ENCODE measurements around the gene TMEM40.
"Not testable (repeated sequence)": the region's sequence is repeated elsewhere in the genome, so short reads cannot be mapped to it uniquely, and the experiment has no call there.

TMEM40 gene

GRCh38 chr3:12775970-12776369 lies 16.9 kb upstream of the TMEM40 start:
- DNase-seq (ENCODE audit: low spot score), result not testable (repeated sequence)

DNA sequence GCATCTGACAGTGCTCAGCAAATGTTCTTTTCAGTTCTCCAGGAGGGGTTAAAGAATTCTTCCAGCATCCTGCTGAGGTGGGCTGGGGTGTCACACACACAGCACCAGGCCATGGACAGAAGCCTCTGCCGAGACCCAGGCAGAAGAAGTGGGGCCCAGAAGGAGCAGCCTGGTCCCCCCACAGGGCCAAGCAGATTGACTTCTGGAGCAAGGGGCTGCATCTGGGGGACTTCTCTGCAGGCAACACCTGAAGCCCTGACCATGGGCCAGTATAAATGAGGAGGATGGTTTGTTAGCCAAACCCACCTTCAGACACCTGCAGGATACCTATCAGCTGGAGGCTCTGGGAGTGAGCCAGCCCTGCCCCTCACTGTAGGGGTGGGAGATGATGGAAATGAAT lies 16.2 kb upstream of the TMEM40 start:
- DNase-seq (ENCODE audit: low spot score), result no peak

- DNase-seq (ENCODE audit: low spot score), result no peak
Observed at GRCh38 chr3:12774619-12775018, 15.6 kb upstream of the TMEM40 start.

DNA sequence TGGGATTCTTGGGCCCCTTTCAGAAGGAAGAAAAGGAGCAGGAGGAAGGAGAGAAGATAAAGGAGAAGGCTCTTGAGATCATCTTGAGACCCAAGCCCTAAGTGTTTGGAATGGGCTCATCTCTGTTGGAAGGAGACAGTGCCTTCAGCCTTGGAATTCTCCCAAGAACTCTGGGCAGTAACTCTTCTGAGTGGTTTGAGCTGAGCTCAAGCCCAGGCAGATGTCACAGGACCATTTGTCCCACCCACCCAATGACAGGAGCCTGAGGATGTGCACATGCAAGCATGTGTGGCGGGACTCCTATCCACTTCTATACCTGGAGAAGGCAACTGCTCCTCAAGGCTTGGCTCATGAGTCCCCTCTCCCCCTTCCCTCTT lies 14.6 kb upstream of the TMEM40 start:
- no peak for DNase-seq (ENCODE audit: low spot score)

DNA sequence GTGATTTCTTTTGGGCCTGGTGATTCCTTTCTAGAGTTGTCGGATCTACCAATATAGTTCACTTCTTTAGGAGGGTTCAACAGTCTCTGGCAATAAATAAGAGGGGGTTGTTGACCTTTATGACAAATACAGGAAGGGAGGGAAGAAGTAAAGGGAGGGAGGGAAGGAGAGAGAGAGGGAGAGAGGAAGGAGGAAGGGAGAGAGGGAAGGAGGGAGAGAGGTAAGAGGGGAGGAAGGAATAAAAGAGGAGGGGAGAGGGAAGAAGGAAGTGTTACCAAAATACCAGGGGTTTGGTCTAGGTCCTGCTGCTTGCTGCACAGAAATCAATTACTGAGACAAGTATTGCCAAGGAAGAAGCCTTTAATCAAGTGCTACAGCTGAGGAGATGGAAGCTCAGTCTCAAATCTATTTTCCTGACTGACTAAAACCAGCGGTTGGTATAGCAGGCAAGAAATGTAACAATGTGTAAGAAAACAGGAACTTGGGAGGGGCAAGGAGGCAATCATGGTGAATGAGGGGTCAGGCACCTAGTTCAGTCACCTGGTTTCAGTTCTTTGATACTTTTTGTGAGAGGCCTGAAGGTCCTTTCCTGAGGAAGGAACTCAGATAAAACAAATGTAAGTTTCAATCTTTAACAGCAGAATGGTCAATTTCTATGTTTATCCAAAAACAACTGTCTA lies 14.1 kb upstream of the TMEM40 start:
- DNase-seq (ENCODE audit: low spot score), result no peak

DNA sequence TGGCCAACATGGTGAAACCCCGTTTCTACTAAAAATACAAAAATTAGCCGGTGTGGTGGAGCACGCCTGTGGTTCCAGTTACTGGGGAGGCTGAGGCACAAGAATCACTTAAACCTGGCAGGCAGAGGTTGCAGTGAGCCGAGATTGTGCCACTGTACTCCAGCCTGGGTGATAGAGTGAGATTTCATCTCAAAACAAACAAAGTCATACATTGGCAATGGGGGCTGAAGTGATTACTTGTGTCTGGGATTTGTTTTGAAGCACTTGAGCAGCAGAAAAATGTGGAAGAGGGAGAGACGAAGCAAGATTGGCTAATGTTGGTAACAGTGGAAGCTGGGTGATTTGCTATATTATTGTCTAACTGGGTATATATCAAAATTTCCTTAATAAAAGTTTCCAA lies 13.4 kb upstream of the TMEM40 start:
- DNase-seq (ENCODE audit: low spot score), result no peak

GRCh38 chr3:12771236-12771635 lies 12.2 kb upstream of the TMEM40 start:
- DNase-seq (ENCODE audit: low spot score), result no peak

DNA sequence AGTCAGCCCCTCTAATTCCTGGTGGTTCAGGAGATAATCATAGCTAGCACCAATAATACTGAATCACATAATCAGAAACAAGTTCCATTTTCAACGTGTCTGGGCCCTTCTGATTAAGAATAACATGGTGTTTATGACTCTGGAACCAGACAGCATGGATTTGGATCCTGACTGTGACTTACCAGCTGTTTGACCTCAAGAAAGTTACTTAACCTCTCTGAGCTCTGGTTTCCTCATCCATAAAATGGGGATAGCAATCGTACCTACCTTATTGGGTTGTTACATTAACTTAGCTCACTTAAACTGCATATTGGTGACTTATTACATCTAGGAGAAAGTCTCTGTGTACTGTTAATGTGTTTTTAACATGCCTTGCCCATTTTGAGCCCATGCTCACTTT lies 10.7 kb upstream of the TMEM40 start:
- DNase-seq (ENCODE audit: low spot score), result no peak

GRCh38 chr3:12768579-12769527 lies 9.8 kb upstream of the TMEM40 start:
- no peak for DNase-seq (ENCODE audit: low spot score)

DNA sequence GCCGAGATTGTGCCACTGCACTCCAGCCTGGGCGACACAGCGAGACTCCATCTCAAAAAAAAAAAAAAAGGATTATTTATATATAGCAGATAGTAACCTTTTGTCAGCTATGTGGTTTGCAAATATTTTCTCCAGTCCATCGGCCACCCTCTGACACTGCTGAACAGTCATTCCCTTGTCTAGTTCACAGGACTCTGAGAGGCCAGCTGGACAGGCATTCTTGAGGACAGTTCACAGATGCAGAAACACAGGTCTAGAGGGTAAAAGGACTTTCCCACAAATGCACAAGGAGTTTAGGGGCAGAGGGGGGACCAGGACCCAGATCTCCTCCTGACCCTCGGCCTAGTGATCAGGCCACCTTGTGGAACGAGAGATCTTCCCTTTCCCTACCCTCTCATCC lies 7.5 kb upstream of the TMEM40 start:
- no peak for DNase-seq (ENCODE audit: low spot score)

- no peak for DNase-seq (ENCODE audit: low spot score)
Observed at GRCh38 chr3:12764171-12764776, 5.2 kb upstream of the TMEM40 start.

DNA sequence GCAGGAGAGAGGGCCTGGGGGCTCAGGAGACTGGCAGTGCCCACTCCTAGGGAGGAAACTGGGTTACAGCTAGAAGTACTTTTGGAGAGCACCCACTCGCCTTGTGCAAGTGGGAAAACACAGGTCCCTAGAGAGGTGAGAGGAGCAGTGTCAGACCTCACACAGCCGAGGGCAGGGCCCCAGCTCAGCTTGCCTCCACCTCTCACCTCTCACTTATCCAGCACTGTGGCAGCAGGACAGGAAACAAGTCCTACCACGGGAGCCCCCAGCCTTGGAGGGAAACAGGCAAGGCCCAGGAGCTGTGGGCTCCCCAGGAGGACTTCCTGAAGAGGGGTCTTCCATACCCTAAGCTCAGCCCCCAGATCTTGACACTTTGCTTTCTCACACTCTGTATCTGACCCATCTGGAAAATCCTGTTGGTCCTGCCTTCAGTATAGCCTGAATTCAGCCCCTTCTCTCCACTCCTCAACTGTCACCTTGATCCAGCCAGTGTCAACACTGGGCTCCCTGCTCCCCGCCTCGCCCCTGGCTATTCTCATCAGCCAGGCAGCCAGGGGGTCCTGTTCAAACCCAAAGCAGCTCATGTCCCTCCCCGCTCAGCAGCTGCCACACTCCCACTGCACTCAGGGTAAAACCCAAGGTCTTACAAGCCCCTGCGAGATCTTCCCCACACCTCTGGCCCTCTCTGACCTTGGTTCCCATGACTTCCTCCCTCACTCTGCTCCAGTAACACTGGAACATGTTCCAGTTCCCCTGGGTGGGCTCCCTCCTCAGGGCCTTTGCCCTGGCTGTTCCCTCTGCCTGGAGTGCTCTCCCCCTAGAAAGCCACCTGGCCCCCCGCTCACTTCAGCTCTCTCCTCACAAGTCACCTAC lies 870 bp upstream of the TMEM40 start:
- no peak for DNase-seq (ENCODE audit: low spot score)

DNA sequence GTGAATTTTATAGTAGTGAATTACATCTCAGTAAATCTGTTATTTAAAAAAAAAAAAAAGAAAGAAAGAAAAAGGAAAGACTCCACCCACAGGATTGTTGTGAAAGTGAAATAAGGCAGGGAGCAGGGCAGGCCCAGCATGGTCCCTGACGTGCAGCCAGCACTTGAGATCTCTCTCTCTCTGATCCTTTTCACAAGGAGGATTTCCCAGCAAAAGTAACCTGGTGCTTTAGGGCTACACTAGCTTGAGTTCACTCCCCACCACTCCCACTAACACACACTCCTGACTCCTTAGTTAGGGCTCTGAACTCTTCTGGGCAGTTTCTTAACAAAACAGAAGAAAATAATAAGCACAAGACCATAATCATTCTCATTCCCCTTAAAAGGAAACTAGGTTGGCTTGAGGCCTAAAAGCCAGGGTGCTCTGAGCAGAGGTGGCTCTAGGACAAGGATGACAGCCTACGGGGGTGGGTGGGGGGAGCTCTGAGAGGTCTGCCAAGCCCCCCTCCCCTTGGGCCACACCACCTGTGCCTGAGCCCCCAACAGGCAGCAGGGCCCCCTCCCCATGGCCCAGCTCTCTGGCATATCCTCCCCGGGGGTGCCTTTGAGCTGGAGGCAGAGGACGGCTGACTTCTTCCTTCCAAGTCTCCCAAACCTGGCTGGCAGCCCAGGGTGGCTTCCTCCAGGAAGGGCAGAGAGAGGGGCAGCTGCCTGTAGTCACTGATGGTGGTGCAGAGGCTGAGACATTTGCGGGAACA lies 856 bp downstream of the TMEM40 start:
- peak; percentile 5 for DNase-seq (ENCODE audit: low spot score)

- DNase-seq (ENCODE audit: low spot score), result no peak
Observed at GRCh38 chr3:12756635-12757034, 2.4 kb downstream of the TMEM40 start.

- no peak for DNase-seq (ENCODE audit: low spot score)
Observed at GRCh38 chr3:12756175-12756574, 2.9 kb downstream of the TMEM40 start.

- DNase-seq (ENCODE audit: low spot score), result no peak
Observed at GRCh38 chr3:12755754-12756153, 3.3 kb downstream of the TMEM40 start.

DNA sequence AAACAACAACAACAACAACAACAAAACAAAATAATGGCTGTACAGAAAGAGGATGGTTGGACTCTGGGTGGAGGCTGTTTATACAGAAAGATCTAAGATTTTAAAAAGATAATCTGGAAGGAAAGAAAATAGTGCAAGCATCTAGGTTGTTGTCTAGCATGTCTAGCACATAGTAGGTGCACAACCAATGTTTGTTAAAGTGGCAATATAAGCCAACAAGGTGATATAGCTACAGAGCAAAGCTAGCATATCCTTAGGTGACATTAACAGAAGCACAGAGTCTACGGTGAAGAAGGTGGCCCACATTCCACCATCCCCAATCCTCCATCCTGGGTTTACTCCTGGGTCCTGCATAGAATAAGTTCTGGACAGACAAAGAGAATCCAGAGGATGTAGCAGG lies 4.7 kb downstream of the TMEM40 start:
- DNase-seq (ENCODE audit: low spot score), result no peak

GRCh38 chr3:12753275-12754028 lies 5.6 kb downstream of the TMEM40 start:
- DNase-seq (ENCODE audit: low spot score), result no peak

- no peak for DNase-seq (ENCODE audit: low spot score)
Observed at GRCh38 chr3:12752809-12753208, 6.2 kb downstream of the TMEM40 start.

DNA sequence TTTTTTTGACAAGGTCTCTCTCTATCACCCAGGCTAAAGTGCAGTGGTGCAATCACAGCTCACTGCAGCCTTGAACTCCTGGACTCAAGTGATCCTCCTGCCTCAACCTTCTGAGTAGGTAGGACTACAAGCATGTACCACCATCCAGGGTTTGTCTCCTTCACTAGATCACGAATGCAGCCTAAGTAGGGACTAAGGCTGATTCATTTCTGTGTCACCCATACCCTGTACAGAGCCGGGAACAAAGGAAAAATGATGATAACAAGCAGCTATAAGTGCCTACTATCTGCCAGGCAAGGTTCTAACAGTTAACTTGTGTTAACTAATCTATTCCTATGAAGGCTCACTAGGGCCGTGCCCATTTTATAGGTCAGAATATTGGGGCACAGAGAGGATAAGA lies 7.0 kb downstream of the TMEM40 start:
- DNase-seq (ENCODE audit: low spot score), result no peak

- no peak for DNase-seq (ENCODE audit: low spot score)
Observed at GRCh38 chr3:12751571-12751970, 7.5 kb downstream of the TMEM40 start.

Measured in cerebellar cortex (tissue), 1 donor.